Activated CD4-positive, alpha-beta T cell treated with anti-CD3 and anti-CD28 coated beads, Interleukin-10, Interleukin-2, amounts not matched to agents 100 ng/mL and 50 ng/mL, durations not matched to agents 16 hours and 8 hours (primary cell): ENCODE data around the gene FIGN.

Experiments used
- DNase-seq: peaks from one replicate; pipeline ENCODE4 v3.0.0-alpha.2; 2020

The FIGN gene

DNA sequence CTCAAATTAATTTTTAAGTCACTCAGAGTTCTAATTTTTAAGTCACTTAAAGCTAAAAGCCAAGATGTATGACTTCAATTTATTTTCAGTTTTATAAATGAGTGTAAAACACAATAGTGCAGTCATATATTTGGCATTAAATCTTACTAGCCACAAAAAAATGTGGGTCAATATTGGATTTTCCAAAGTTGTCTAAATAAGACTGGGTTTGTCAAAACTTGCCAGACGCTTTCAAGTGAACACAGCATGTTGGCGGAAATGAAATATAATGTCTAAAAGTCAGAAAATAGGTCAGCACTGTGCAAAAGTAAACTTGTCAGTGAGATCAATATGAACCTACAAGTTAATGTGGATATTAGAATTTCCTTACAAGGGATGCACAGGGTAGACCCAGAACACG, 128.9 kb downstream of the FIGN start:
- DNase-seq: no peak

DNA sequence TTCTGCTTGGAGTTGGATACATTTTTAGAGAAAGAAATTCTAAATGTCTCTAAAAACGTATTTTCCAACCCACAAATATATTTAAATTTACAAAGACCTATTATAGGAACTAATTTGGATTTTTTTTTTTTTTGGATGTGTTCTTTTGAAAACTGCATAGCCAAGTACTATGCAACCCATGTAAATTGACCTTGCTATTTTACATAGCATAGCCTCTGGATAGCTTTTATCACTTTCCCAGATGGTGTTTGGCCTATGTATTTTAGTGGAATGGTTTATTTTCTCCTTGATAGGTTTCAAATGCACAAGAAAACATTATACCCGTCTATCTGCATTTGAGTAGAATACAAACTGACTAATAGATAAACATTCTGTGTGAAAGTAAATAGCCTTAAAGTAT, 130.0 kb downstream of the FIGN start:
- no peak for DNase-seq

DNA sequence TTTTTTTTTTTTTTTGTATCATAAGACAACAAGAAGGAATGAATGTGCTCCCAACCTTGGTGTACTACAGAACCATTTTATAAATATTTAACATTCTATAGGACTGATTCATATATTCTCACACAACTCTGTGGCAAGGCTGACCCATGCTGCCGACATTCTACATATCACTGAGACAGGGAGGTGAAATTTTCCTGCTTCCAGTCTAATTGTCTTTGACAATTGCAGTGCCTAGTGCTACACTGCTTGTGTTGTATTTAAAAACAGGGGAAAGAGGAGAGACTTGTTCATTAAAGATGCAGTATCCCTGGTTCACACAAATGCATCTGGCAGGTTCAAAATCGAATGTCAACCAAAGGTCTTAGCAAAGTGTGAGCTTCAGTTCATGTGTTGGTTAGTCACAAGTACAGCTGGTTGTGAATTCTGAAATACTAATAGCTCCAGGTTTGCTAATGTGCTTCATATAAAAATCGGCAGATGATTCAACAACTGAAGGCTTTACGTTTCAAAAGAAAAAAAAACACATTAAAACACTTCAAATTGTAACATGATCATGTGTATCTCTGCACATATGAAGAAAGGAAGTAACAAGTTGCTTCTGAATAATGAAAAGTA, 130.8 kb downstream of the FIGN start:
- DNase-seq: no peak

DNA sequence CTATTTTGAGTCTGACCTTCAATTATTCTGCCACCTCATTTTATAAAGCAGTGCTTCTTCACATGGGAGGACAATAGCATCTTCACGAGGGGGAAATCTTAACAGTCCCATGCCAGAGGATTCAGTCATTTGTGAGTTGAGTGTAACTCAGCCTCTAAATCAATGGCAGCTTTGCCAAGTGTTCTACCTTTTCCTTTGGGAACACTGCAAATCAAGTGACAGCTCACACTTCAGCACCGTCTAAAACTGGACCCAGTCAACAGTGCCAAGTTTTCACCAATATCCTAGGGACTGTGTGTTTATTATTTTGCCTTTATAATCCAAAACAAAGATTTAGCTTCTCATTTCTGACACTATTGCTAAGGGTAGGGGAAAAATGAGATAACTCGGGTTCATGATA, 133.6 kb downstream of the FIGN start:
- DNase-seq: no peak

DNA sequence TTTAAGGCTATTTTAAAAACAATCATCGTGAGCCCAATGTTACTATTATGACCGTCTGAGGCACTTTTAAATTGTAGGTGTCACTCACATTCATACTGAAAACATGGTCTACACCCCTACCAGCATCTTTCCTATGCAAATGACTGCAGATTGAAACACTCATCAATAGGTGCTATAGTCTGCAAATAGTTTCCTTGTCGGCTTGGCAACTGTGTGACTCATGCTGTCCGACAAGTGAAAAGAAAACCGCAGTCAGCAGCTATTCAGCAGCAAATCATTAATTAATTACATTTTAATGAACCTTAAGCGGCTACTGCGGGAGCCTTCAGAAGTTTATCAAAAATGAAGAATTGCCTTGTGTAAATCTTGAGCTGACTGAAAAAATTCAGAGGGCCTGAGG, 134.4 kb downstream of the FIGN start:
- no peak for DNase-seq

DNA sequence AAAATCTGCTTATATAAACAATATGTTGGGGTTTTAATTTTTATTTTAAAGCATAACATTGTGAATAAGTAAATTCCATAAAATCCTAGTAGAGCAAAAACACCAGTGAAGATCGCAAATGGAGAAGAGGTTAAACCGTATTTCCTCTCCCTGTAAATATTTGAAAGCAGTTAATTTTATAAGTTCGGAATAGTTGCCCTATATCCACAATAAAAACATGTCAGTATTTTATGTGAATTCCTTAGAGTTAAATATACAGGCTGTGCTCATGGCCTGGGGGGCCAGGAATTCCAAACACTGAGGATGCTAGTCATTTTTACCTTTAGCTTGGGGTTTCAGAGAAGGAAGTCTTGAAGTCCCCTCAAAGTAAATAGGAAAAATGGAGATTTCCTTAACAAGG, 135.0 kb downstream of the FIGN start:
- no peak for DNase-seq

DNA sequence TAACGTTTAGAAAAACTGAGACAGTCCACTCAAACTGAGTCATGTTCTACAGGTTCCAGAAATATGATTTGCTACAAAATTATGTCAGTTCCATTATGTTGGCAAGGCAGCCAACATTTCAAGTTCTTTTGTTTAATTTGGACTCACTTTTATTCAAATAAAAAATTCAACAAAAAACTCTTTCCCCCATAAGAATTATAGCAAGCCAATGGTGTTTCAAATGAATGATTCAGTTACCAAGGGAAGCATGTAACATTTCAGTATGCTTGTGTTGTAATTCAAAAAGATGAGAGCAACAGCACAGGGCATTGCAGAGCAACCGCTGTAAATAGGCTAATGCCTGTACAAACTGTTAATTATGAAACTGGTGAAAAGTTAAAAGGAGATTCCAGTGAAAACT, 140.8 kb downstream of the FIGN start:
- no peak for DNase-seq

DNA sequence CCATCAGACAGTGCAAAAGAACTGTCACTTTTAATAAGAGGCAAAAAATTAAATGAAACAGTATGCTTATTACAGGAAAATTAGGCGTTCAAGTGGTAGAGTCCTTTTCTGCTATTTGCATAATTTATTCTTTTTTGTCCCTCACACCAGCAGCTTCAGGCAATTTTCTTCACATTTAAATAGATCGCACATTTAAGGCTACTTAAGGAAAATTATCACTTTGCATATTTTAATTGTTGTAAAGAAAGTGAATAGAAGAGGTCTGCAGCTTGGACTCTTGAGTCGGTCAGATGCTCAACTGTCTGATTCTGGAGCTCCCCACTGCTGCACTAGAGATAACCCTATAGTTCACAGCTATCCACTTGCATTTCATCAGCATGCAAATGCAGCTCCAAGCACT, 141.3 kb downstream of the FIGN start:
- no peak for DNase-seq

DNA sequence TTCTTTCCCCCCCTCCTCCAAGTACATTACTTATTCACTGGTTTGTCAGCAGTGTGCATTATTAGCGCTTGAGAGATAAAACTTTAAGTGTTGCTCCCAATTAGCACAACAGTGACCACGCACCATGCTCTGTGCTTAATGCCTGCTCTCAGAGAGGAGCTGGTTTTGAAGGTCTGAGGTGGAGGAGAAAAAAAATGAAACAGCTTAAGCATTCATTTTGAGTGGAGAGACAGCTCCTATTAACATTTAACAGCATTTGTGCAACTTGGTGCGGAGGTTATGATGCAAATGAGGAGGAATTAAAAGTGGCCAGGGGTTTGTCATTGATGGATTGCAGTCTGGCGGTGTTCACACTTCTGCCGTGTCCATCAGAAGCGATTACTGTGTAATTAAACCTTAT, 141.8 kb downstream of the FIGN start:
- DNase-seq: no peak

DNA sequence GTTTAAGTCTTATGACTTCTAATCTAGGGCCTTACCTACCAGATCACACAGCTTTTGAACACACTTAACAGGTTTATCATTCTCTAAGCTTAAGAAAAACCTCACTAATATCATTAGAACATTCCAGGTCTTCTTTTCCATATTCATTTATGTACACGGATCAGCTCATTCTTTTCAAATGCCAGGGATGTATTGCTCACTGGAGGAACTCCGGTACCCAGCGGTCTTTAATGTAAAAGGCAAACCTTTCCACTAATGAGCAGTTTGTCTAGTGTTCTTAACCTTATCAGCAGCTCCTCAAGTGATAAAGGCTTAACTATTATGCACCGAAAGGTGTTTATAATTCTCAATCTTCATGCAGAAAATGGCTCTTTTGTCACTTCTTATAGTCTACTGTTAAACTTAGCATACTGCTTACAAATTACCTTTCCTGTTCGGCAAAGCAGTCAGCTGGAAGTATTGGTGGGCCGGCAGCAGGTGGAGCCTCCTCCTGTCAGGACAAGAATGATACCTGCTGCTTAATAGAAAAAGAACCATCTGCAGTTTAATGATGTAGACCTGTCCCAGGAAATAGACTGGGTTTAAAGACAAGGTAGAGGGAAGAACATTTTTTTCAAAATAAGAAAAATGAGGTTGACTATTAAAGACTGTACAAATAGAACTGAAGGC, 142.7 kb downstream of the FIGN start:
- no peak for DNase-seq

DNA sequence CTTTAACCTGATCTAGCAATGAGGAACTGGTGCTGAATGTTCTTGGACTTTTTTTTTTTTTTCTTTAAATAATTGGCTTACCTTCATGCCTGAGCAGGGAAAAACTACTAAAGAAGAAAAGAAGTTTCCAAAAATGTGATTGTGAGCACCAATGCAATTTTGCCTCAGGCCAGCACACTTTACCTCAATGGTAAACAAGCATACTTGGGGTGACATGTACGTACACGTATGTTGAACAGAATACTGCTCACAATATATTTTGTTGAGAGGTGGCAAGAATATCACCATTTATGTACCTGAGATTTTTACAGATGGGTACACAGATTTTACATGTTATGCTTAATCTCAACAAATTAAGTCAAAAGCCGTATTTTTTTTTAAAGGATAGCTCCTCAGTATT, 144.3 kb downstream of the FIGN start:
- DNase-seq: no peak

DNA sequence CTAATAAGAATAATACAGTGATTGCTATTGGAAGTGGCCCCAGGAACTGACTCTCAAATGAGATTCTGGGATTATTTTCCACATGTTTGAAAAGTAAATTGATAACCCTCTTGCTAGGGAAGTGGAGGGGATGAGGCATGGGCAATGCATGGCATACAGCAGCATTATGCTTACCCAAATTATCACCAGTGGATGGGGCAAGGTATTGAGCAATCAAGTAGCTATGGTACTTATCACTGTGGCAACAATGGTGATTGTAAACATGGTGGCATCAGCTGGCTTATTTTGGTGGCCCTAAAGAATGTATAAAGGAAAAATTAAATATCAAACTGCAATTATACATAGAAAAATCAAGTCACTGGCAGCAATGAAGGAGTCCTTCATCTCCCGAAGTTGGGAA, 155.1 kb downstream of the FIGN start:
- no peak for DNase-seq

DNA sequence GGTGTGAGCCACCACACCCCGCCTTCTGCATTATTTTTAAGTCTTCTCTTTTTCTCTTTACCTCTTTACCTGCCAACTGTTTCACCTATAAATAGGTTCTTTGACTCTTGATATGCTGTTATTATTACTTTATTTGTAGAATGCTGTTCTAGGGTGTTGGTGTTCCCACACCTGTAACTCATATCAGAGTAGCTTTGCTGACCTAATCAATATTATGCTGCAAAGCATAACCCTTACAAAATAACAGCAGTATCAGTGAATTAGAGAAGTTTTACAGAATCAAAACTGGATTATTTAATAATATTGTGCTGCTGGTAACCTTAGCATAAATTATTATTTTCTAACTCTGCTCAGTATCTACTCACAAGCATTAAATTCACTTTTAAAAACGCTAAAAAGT, 161.5 kb downstream of the FIGN start:
- no peak for DNase-seq

DNA sequence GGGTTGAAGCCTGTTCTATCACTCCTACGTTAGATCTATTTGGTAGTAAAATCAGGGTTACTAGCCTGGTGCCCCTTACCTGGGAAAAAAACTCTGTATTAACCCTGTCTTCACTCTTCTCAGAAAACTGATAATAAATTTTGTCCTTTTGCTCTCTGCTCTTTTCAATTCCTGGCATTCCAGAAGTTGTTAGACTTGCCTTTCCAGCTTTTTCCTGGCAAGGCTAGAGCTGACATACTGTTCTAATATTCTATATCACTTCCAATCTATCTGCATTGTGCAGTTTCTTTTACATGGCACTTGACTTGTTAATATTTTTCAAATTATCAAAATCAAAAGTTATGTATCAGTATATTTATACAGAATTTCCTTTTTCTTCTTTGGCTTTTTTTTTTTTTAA, 162.2 kb downstream of the FIGN start:
- no peak for DNase-seq

DNA sequence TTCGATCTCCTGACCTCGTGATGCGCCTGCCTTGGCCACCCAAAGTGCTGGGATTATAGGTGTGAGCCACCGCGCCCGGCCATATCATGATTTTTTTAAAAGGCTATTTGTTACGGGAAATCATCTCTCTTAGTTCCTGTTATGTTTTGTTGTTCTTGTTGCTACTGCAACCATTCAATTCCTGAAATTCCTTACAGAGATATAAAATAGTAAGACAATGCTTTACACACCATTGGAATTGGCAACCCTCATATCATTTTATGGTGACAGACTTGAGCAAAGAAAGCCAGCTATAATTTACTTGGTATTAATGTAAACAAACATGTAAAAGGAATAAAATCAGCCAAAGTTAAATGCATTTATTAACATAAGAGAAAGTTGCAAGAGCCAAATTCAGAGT, 163.0 kb downstream of the FIGN start:
- DNase-seq: no peak

DNA sequence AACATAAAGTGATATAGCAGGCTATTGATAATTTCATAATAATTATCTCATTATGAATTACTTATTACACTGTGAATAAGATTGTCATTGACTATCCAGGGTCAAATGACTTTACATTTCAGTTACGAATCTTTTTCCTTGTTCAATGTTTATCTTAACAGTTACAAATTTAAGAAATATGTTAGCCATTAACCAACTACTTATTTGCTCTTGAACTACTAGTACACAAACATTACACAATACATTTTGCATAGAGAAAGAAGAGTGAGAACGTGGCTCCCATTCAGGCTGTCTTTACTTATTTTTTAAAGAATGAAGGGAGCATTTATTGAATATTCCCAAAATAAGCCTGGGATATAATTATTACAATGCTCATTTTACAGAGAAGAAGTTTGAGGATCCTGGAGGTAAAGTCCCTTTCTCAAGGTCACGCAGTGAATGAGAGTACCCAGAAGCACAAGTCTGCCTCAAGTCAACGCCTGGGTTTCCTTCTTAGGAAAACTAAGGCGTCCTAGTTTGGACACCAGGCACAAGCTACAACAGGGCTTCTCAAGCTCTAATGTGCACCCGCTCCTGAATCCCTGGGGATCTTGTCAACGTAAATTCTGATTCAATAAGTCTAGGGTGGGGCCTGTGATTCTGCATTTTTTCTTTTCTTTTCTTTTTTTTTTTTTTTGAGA, 164.2 kb downstream of the FIGN start:
- DNase-seq: no peak

DNA sequence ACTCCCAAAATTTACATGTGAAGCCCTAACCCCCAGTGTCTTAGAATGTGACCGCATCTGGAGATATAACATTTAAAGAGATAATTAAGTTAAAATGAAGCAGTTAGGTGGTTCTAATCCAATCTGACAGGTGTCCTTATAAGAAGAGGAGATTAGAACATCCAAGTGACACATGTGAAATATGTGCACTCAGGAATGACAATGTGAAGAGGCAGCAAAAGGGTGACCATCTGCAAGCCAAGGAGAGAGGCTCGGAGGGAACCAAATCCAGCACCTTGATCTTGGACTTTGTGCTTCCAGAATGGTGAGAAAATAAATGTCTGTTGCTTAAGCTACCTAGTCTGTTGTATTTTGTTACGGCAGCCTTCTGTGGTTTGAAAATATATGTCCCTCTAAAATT, 165.4 kb downstream of the FIGN start:
- no peak for DNase-seq

DNA sequence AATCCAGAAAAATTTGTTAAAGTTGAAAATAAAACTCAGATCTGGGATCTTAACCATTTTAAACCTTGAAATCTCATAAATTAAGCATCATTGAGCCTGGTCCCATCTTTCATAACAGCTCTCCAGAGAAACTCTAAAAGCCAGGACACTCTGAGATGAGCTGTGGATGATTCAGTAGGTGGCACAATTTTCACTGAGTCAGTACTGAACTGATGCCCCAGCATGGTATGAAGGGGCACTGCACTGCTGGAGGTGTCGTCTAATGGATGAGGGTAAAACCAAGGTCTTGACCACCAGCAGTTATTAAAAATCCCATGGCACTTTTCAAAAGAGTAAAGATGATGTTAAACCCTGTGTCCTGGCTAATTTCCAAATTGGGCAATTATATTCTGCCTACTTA, 170.6 kb downstream of the FIGN start:
- no peak for DNase-seq

DNA sequence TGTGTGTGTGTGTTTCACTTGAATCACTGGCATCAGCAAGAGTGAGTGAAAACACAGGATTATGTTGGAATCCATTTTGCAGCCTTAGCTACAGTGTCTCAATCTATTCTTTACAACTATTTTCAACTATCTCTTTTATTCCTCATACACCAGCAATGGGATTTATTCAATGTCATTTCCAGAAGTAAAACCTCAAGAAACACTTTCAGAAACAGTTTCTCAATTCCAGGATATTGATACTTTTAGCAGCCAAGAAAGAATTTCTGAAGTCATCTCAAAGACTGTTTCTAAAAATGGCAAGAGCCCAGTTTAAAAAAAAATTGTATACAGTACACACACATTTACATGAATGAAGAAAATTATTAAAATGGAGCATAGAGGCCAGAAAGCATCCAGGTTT, 171.6 kb downstream of the FIGN start:
- DNase-seq: no peak

DNA sequence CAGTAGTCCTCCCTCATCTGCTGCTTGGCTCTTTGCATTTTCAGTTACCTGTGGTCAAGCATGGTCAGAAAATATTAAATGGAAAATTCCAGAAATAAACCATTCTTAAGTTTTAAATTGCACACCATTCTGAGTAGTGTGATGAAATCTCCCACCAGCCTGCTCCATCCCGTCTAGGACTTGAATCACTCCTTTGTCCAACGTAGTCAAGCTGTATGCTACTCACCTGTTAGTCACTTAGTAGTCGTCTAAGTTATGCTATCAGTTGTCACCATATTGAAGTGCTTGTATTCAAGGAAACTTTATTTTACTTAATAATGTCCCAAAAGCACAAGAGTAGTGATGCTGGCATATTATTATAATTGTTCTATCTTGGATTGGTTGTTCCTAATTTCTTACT, 172.5 kb downstream of the FIGN start:
- DNase-seq: no peak

DNA sequence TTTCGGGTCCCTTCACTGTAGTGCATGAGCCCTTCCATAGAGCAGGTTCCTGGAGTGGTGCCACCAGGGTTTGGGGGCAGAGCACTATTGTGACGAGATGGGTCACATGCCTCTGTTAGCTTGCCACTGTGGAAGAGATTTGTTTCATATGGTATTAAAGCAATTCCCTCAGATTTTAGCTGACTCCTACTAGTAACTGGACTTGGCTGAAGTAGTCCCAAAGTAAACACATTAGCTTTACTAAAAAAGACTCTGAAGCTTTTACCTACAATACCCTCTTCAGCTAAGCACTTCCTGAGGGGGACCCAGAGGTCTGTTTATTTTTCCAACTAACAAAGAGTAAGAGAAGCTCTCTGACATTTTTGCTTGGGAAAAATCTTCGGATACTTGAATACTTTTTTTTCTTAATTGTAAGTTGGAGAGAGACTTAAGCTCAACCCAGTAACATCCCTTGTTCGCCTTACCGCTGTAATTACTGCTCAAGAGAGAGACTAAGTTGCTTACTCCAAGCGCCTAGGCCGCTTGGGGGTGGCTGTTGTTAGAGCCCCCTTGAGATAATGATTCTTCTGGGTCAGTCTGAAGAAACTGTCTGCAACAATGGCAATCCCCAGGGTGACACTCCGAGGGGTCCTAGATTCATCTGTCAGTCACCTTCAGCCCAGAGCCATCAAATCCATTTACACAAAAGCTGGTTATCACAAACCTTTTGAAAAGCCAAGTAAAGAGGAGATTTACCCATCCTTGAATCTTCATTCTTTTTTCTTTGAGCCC, 177.4 kb downstream of the FIGN start:
- no peak for DNase-seq

DNA sequence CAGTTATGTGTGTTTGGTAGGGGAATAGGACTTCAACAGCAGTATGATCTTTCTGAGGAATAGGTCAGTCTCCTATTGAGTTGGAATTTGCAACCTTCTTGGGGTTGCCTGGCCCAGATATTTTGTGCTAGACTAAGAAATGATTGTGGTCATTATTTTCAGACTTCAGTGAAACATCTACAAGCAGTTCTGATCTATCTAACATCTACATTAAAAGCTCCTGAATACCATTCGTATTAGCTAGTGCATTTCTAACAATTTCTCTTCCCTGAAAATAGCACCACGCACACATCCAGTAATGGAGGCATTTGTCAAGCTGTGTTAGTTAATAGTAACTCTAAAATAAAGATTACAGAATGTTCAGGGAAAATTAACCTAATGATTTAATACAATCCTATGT, 179.3 kb downstream of the FIGN start:
- DNase-seq: no peak

DNA sequence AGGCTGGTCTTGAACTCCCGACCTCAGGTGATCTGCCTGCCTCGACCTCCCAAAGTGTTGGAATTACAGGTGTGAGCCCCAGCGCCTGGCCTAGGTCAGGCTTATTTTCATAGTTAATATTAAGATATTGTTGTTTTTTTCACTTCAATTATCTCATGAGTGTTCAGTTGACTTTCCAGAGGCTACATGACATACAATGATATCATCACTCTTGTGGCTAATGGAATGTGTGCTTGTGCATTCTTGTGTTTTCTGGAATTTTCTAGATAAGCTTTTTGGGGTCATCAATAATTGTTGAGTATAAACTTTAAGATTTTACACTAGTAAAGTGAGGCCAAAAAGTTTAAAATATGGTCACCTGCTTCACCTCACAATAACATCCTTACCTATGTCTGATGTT, 180.9 kb downstream of the FIGN start:
- no peak for DNase-seq

DNA sequence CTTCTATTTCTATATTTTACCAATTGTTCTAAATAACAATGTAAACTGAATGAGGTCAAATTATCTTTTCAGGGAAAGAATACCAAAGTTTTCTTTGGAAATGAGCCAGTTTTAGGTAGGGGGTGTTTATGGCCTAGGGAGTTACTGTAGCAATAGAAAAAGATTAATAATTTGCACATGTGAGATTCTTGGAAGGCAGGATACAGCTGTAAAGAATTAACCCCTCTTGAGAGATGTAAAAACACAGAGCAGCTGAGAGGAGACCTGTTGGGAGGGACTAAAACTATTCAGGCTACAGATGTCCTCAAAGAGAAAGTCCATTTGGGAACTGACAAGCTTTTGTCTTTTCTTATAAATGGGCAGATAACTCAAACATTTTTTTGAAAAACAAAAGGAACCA, 182.2 kb downstream of the FIGN start:
- no peak for DNase-seq
